OCI-LY3 (cell line): ENCODE data around the gene KLRG1.

Source experiments
- H2AFZ ChIP-seq: fragments of 200-600, 300-600 bp; shearing (Covaris generic); 2 replicates; pipeline ENCODE4 v1.6.0; 2014; ENCODE audit warnings: antibody characterized with exemption, low read depth, low read length
- H3K27ac ChIP-seq: fragments of 200-600, 300-600 bp; sonication (generic); 2 replicates; pipeline ENCODE4 v1.5.1; 2014; ENCODE audit warnings: mild to moderate bottlenecking, low read length, moderate library complexity, mixed read lengths
- H3K27me3 ChIP-seq: fragments of 200-600, 300-600 bp; sonication (generic); 2 replicates; pipeline ENCODE4 v1.6.1; 2014; ENCODE audit warnings: low read depth, low read length, mixed read lengths
- H3K36me3 ChIP-seq: fragments of 200-600, 300-600 bp; sonication (generic); replicated peaks from 2 replicates; pipeline ENCODE3; 2014; ENCODE audit warnings: low read depth, low read length, mixed read lengths
- H3K4me1 ChIP-seq: fragments of 300-600, 200-600 bp; sonication (generic); 2 replicates; pipeline ENCODE4 v1.6.1; 2014; ENCODE audit warnings: low read length, mixed read lengths
- H3K4me2 ChIP-seq: fragments of 200-600, 300-600 bp; sonication (generic); 2 replicates; pipeline ENCODE4 v1.6.1; 2014; ENCODE audit warnings: low read length, mixed read lengths
- H3K4me3 ChIP-seq: fragments of 300-600, 200-600 bp; sonication (generic); 2 replicates; pipeline ENCODE4 v1.5.1; 2014; ENCODE audit warnings: antibody characterized with exemption, mild to moderate bottlenecking, low read length, moderate library complexity
- H3K79me2 ChIP-seq: fragments of 300-600, 200-600 bp; shearing (Covaris generic); 2 replicates; pipeline ENCODE4 v1.6.1; 2014; ENCODE audit warnings: mild to moderate bottlenecking, low read length, mixed read lengths
- H3K9ac ChIP-seq: fragments of 300-600, 200-600 bp; shearing (Covaris generic); 2 replicates; pipeline ENCODE4 v1.6.0; 2014; ENCODE audit warnings: mild to moderate bottlenecking, low read length, moderate library complexity
- H3K9me3 ChIP-seq: fragments of 200-600, 300-600 bp; shearing (Covaris generic); 2 replicates; pipeline ENCODE4 v1.6.1; 2014; ENCODE audit warnings: low read length, mixed read lengths; ENCODE audit not compliant: insufficient read depth
- H4K20me1 ChIP-seq: fragments of 200-600, 300-600 bp; sonication (generic); 2 replicates; pipeline ENCODE4 v1.6.1; 2016; ENCODE audit warnings: low read length, mixed read lengths; ENCODE audit not compliant: insufficient read depth
- CTCF ChIP-seq: fragments of 200-600, 300-600 bp; sonication (generic); IDR thresholded peaks from 2 replicates; pipeline ENCODE4 v1.5.1; 2014; ENCODE audit warnings: antibody characterized with exemption, low read length, low read depth
- EZH2phosphoT487 ChIP-seq: fragments of 200-600 bp; shearing (Covaris generic); IDR thresholded peaks from 2 replicates; pipeline ENCODE4 v1.6.1; 2018; ENCODE audit warnings: antibody characterized with exemption, mixed run types, low read depth

KLRG1 gene

GRCh38 chr12:8950702-8951478 lies 38.5 kb upstream of the KLRG1 start:
- TF ChIP-seq EZH2phosphoT487 (no peak), CTCF (0 out of 2 replicates have a peak, but pooled peaks have one; percentile 29)

GRCh38 chr12:8951744-8952143 lies 37.6 kb upstream of the KLRG1 start:
- TF ChIP-seq EZH2phosphoT487 (no peak), CTCF (no peak)
- Histone ChIP-seq H3K79me2 (peaks cover 34% of the 10 kb centered on the region), H3K4me1 (peaks cover 26% of the 10 kb centered on the region), H2AFZ (no peak overlapping the region), H4K20me1 (peaks cover 17% of the 10 kb centered on the region), H3K27ac (no peak overlapping the region), H3K36me3 (peaks cover 26% of the 10 kb centered on the region), H3K4me3 (no peak overlapping the region), H3K4me2 (no peak overlapping the region), H3K27me3 (no peaks in the 10 kb centered on the region), H3K9me3 (peaks cover 7% of the 10 kb centered on the region; the same call in 1 of the 2 replicates), H3K9ac (no peak overlapping the region)

More at GRCh38 chr12:8950702-8951478, 38.5 kb upstream of the KLRG1 start:
- H4K20me1 ChIP-seq: peaks cover 26% of the 10 kb centered on the region
- peak overlapping the region; percentile 94 for H3K27ac ChIP-seq
- peak overlapping the region; percentile 85 for H3K4me3 ChIP-seq
- peaks cover 42% of the 10 kb centered on the region for H3K79me2 ChIP-seq
- H3K27me3 ChIP-seq: no peaks in the 10 kb centered on the region
- H2AFZ ChIP-seq: peak overlapping the region; percentile 96
- H3K4me1 ChIP-seq: peaks cover 33% of the 10 kb centered on the region
- peak overlapping the region; percentile 93 for H3K9ac ChIP-seq
- H3K36me3 ChIP-seq: peaks cover 25% of the 10 kb centered on the region
- H3K9me3 ChIP-seq: peaks cover 7% of the 10 kb centered on the region; the same call in 1 of the 2 replicates
- H3K4me2 ChIP-seq: peak overlapping the region; percentile 84

- Histone ChIP-seq H3K9me3 (peaks cover 7% of the 10 kb centered on the region; the same call in 1 of the 2 replicates), H2AFZ (no peak overlapping the region), H3K79me2 (peaks cover 12% of the 10 kb centered on the region), H3K27me3 (no peaks in the 10 kb centered on the region), H3K4me2 (no peak overlapping the region), H3K36me3 (peaks cover 27% of the 10 kb centered on the region), H3K27ac (no peak overlapping the region), H3K4me1 (peaks cover 11% of the 10 kb centered on the region; the same call in 1 of the 2 replicates), H3K4me3 (no peak overlapping the region), H4K20me1 (no peaks in the 10 kb centered on the region), H3K9ac (no peak overlapping the region)
- TF ChIP-seq EZH2phosphoT487 (no peak), CTCF (no peak)
Measured at GRCh38 chr12:8953773-8954402, 35.5 kb upstream of the KLRG1 start.

GRCh38 chr12:8956073-8956472 lies 33.3 kb upstream of the KLRG1 start:
- Histone ChIP-seq H3K4me1 (peaks cover 8% of the 10 kb centered on the region; the same call in 1 of the 2 replicates), H3K9me3 (peaks cover 7% of the 10 kb centered on the region; the same call in 1 of the 2 replicates), H2AFZ (no peak overlapping the region), H3K27ac (no peak overlapping the region), H3K36me3 (peaks cover 27% of the 10 kb centered on the region), H3K9ac (no peak overlapping the region), H3K4me2 (no peak overlapping the region), H3K4me3 (no peak overlapping the region), H3K27me3 (no peaks in the 10 kb centered on the region), H3K79me2 (peaks cover 2% of the 10 kb centered on the region; the same call in 1 of the 2 replicates), H4K20me1 (no peaks in the 10 kb centered on the region)
- no peak for TF ChIP-seq EZH2phosphoT487
- TF ChIP-seq CTCF: no peak
